ENCODE results near the gene FCRL4.

FCRL4 gene

DNA sequence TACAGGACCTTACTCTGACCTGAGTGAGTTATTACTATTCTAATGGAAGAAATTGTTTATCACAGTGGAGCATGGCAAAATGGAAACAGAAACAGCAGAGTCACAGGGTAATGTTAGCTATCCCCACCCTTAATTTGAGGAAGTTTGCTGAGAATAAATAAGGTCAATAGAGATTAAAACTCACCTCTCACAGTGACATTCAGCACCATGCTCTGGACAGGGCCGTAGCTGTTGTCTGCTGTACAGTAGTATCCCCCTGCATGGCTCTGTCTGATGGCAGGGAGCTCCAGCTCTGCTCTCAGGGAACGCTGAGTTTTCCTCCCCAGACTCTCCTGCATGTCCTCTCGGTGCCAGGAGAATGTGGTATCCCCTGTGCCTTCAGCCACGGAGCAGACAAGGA, 11.9 kb downstream of the FCRL4 start:
- DNase-seq = no peak
- in situ Hi-C loops (cut with HindIII; ENCODE audit: low pct_ligation_motif_present, low sequenced_read_pairs) = no loop called here
- Histone ChIP-seq H3K27ac (no peak overlapping the region), H3K4me3 (ENCODE audit: low read depth, low read length) (no peak overlapping the region), H3K36me3 (replicated peaks) (no peaks in the 10 kb centered on the region), H3K27me3 (replicated peaks) (no peaks in the 10 kb centered on the region)
- TF ChIP-seq, protein P1, sequence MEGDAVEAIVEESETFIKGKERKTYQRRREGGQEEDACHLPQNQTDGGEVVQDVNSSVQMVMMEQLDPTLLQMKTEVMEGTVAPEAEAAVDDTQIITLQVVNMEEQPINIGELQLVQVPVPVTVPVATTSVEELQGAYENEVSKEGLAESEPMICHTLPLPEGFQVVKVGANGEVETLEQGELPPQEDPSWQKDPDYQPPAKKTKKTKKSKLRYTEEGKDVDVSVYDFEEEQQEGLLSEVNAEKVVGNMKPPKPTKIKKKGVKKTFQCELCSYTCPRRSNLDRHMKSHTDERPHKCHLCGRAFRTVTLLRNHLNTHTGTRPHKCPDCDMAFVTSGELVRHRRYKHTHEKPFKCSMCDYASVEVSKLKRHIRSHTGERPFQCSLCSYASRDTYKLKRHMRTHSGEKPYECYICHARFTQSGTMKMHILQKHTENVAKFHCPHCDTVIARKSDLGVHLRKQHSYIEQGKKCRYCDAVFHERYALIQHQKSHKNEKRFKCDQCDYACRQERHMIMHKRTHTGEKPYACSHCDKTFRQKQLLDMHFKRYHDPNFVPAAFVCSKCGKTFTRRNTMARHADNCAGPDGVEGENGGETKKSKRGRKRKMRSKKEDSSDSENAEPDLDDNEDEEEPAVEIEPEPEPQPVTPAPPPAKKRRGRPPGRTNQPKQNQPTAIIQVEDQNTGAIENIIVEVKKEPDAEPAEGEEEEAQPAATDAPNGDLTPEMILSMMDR (IDR thresholded peaks at IDR 0.05; ENCODE audit: low read depth, low read length, missing control alignments) = no peak

DNA sequence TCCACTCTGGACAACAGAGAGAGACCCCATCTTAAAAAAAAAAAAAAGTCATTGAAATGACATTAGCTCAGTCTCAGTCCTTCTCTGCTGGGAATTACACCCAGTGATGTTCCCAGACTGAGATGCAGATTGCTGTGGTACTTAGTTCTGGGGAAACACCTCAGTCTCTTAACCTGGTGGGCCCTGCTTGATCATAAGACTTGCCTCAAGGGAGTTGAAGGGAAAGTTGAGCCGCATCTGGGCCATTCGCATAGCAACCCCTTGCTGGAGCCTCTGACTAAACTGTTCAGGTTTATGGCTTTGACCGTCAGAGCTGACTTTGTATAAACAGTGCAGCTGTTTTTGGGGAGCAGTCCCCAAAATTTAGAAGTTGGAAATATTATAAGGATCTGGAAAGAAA, 13.4 kb downstream of the FCRL4 start:
- Histone ChIP-seq H3K4me3 (ENCODE audit: low read depth, low read length) (no peak overlapping the region), H3K36me3 (replicated peaks) (no peaks in the 10 kb centered on the region), H3K27me3 (replicated peaks) (no peaks in the 10 kb centered on the region), H3K27ac (no peak overlapping the region)
- TF ChIP-seq, protein P1 (IDR thresholded peaks at IDR 0.05; ENCODE audit: low read depth, low read length, missing control alignments) = no peak
- in situ Hi-C loops (cut with HindIII; ENCODE audit: low pct_ligation_motif_present, low sequenced_read_pairs) = no loop called here
- no peak for DNase-seq

- no peaks in the 10 kb centered on the region for H3K36me3 ChIP-seq (replicated peaks)
- H3K27ac ChIP-seq = no peak overlapping the region
- no peak for DNase-seq
- no peaks in the 10 kb centered on the region for H3K27me3 ChIP-seq (replicated peaks)
- H3K4me3 ChIP-seq (ENCODE audit: low read depth, low read length) = no peak overlapping the region
- TF ChIP-seq, protein P1 (IDR thresholded peaks at IDR 0.05; ENCODE audit: low read depth, low read length, missing control alignments) = no peak
- in situ Hi-C loops (cut with HindIII; ENCODE audit: low pct_ligation_motif_present, low sequenced_read_pairs) = no loop called here
Observed at GRCh38 chr1:157580828-157581210, 17.1 kb downstream of the FCRL4 start.

GRCh38 chr1:157580179-157580827, 17.6 kb downstream of the FCRL4 start:
- Histone ChIP-seq H3K36me3 (replicated peaks) (no peaks in the 10 kb centered on the region), H3K4me3 (ENCODE audit: low read depth, low read length) (no peak overlapping the region), H3K27me3 (replicated peaks) (no peaks in the 10 kb centered on the region), H3K27ac (no peak overlapping the region)
- TF ChIP-seq, protein P1 (IDR thresholded peaks at IDR 0.05; ENCODE audit: low read depth, low read length, missing control alignments) = peak; percentile 70
- in situ Hi-C loops (cut with HindIII; ENCODE audit: low pct_ligation_motif_present, low sequenced_read_pairs) = no loop called here
- peak; percentile 44 for DNase-seq

DNA sequence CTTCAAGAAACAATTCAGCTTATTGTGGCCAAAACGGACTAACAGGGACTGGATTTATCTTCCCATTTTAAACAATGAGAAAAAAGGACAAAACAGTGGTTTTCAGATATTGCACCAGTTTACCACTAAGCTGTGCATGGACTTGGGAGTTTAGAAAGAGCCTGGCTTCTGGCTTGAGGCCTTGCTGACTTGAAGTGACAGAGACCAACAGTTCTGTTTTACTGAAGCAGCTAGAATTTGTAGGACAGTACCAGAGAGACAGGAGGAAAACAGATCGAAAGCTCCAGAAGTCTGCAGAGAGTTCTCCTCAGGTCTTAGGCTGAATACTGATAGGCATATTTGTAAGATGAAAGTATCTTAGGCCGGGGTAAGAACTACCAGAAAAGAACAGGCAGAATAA, 20.5 kb downstream of the FCRL4 start:
- Histone ChIP-seq H3K36me3 (replicated peaks) (no peaks in the 10 kb centered on the region), H3K27ac (no peak overlapping the region), H3K4me3 (ENCODE audit: low read depth, low read length) (no peak overlapping the region), H3K27me3 (replicated peaks) (no peaks in the 10 kb centered on the region)
- no peak for DNase-seq
- in situ Hi-C loops (cut with HindIII; ENCODE audit: low pct_ligation_motif_present, low sequenced_read_pairs) = no loop called here
- TF ChIP-seq, protein P1 (IDR thresholded peaks at IDR 0.05; ENCODE audit: low read depth, low read length, missing control alignments) = no peak

- Histone ChIP-seq H3K4me3 (ENCODE audit: low read depth, low read length) (no peak overlapping the region), H3K36me3 (replicated peaks) (no peaks in the 10 kb centered on the region), H3K27ac (no peak overlapping the region), H3K27me3 (replicated peaks) (no peaks in the 10 kb centered on the region)
- DNase-seq = no peak
- in situ Hi-C loops (cut with HindIII; ENCODE audit: low pct_ligation_motif_present, low sequenced_read_pairs) = no loop called here
- TF ChIP-seq, protein P1 (IDR thresholded peaks at IDR 0.05; ENCODE audit: low read depth, low read length, missing control alignments) = no peak
Observed at GRCh38 chr1:157575744-157576143, 22.1 kb downstream of the FCRL4 start.
